BLaER1 (cell line): Measurements from ENCODE around the gene PTTG1IP.
A peak's percentile ranks its signal among the peaks of the same experiment; 100 is the strongest.

Experiments
- H3K27ac ChIP-seq: shearing (Covaris generic); formaldehyde crosslinking; 2 replicates; pipeline ENCODE4 v1.8.1; 2022
- H3K27me3 ChIP-seq: shearing (Covaris generic); formaldehyde crosslinking; 2 replicates; pipeline ENCODE4 v1.8.1; 2022
- H3K36me3 ChIP-seq: shearing (Covaris generic); formaldehyde crosslinking; 2 replicates; pipeline ENCODE4 v1.8.1; 2022
- H3K4me1 ChIP-seq: shearing (Covaris generic); formaldehyde crosslinking; 2 replicates; pipeline ENCODE4 v1.8.1; 2022
- H3K4me2 ChIP-seq: shearing (Covaris generic); formaldehyde crosslinking; 2 replicates; pipeline ENCODE4 v1.8.1; 2022
- H3K4me3 ChIP-seq: shearing (Covaris generic); formaldehyde crosslinking; 2 replicates; pipeline ENCODE4 v1.8.1; 2022
- H3K9ac ChIP-seq: shearing (Covaris generic); formaldehyde crosslinking; 2 replicates; pipeline ENCODE4 v1.8.1; 2022
- H3K9me3 ChIP-seq: shearing (Covaris generic); formaldehyde crosslinking; 2 replicates; pipeline ENCODE4 v1.8.1; 2022
- H4K20me1 ChIP-seq: shearing (Covaris generic); formaldehyde crosslinking; 2 replicates; pipeline ENCODE4 v1.8.1; 2022
- Cebpa-rat ChIP-seq: shearing (Covaris generic); IDR thresholded peaks from 2 replicates; pipeline ENCODE4 v1.8.1; 2022

Gene PTTG1IP

DNA sequence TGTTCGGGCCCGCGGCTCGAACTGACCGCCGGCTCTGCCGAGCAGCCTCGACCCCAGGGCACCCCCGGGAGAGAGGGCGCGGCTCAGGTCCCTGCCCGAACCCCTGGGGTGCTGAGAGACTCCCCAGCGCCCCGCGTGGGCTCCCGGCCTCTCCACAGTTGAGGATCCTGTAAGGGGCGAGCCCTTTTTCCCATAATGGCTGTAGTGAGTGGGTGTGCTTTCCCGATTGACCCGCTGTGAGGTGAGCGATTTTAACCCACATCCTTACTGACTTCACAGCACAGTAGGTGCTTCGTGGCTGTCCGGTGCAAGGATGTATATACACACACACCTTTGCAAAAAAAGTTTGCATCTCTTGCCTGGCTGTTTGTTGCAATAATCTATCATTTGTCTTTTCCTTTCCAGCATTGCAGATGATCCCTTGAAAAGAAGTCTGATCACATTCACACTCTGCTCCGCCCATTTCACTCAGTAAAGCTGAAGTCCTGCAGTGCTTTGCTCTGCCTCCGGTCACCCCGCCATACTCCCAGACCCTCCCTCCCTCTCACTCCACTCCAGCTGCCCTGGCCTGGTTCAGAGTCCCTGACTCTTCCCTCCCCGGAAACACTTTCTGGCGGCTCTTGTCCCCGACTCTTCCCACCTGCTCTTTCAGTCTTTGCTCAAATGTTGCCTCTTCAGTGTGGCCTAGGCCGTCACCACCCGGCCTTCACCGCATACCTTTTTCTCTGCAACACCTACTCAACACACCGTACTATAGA, 70.9 kb downstream of the PTTG1IP start:
- no peaks in the 10 kb centered on the region for H3K27me3 ChIP-seq
- peaks cover 52% of the 10 kb centered on the region for H4K20me1 ChIP-seq
- H3K9ac ChIP-seq: peak overlapping the region; percentile 90
- peak overlapping the region; percentile 99 for H3K4me2 ChIP-seq
- H3K27ac ChIP-seq: peak overlapping the region; percentile 89
- H3K4me1 ChIP-seq: peaks cover 55% of the 10 kb centered on the region
- peaks cover 66% of the 10 kb centered on the region for H3K36me3 ChIP-seq
- no peaks in the 10 kb centered on the region for H3K9me3 ChIP-seq
- no peak for TF ChIP-seq Cebpa-rat
- H3K4me3 ChIP-seq: peak overlapping the region; percentile 85

- H3K36me3 ChIP-seq: peaks cover 61% of the 10 kb centered on the region
- H3K27me3 ChIP-seq: no peaks in the 10 kb centered on the region
- H3K9me3 ChIP-seq: no peaks in the 10 kb centered on the region
- H4K20me1 ChIP-seq: peaks cover 53% of the 10 kb centered on the region
- H3K4me1 ChIP-seq: peaks cover 55% of the 10 kb centered on the region
- H3K27ac ChIP-seq: peak within 1 kb of the TSS; percentile 89
- peak within 1 kb of the TSS; percentile 85 for H3K4me3 ChIP-seq
- TF ChIP-seq Cebpa-rat: no peak
- peak within 1 kb of the TSS; percentile 99 for H3K4me2 ChIP-seq
- H3K9ac ChIP-seq: peak within 1 kb of the TSS; percentile 90
Measured at GRCh38 chr21:44801468-44802395, 71.8 kb downstream of the PTTG1IP start, which contains the start of gene UBE2G2. UBE2G2 (minus strand) TSS chr21:44801820; CDS start chr21:44801748, 72 bp downstream.

DNA sequence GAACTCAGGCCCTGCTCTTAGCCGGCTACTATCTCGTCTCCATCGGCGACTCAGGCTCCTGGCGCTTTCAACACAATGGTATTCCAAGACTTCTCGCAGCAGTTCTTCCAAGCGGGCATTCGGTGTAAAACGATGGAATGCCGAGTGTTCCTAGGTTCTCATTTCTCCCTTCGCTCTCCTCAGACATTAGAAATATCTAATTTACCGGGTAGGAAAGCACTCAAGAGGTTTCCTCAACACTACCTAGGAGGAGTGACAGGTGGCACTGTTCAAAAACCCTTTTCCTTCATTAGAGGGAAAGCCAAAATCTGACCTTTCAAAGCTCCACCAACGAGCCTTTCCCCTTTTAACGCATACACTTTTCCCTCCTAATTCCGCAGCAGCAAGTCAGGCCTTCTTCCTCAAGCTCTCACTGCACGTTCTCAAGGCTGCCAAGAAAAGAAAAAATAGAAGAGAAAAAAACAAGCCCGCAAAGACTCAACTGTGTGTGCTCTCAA, 72.5 kb downstream of the PTTG1IP start:
- no peaks in the 10 kb centered on the region for H3K27me3 ChIP-seq
- H3K4me3 ChIP-seq: peak overlapping the region; percentile 85
- no peaks in the 10 kb centered on the region for H3K9me3 ChIP-seq
- TF ChIP-seq Cebpa-rat: no peak
- peaks cover 61% of the 10 kb centered on the region for H3K36me3 ChIP-seq
- peak overlapping the region; percentile 99 for H3K4me2 ChIP-seq
- H3K27ac ChIP-seq: peak overlapping the region; percentile 89
- H3K4me1 ChIP-seq: peaks cover 55% of the 10 kb centered on the region
- H3K9ac ChIP-seq: peak overlapping the region; percentile 90
- H4K20me1 ChIP-seq: peaks cover 60% of the 10 kb centered on the region

DNA sequence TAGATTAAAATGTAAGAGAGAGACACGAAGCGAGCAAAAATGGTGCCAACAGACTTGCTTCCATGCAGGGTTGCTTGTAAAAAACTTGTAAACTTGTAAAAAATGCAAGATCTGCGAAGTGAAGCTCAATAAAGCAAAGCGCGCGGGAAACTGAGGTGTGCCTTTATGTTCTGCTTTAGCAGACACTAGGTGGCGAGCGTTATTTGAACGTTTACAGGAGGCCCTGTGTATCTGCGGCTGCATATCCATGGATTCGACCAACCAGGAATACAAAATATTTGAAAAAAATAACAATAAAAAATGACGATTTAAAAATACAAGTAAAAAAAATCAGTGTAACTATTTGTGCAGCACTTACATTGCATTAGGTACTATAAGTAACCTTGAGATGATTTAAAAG, 73.4 kb downstream of the PTTG1IP start:
- Histone ChIP-seq H4K20me1 (peaks cover 64% of the 10 kb centered on the region), H3K9ac (peak overlapping the region; percentile 90), H3K4me3 (peak overlapping the region; percentile 85), H3K36me3 (peaks cover 57% of the 10 kb centered on the region), H3K4me2 (peak overlapping the region; percentile 99), H3K9me3 (no peaks in the 10 kb centered on the region), H3K4me1 (peaks cover 46% of the 10 kb centered on the region), H3K27ac (no peak overlapping the region), H3K27me3 (no peaks in the 10 kb centered on the region)
- TF ChIP-seq Cebpa-rat: no peak

GRCh38 chr21:44799646-44800045, 73.8 kb downstream of the PTTG1IP start:
- Histone ChIP-seq H4K20me1 (peaks cover 68% of the 10 kb centered on the region), H3K4me1 (peaks cover 44% of the 10 kb centered on the region), H3K36me3 (peaks cover 57% of the 10 kb centered on the region), H3K4me2 (peak overlapping the region; percentile 99), H3K9ac (peak overlapping the region; percentile 90), H3K27me3 (no peaks in the 10 kb centered on the region), H3K27ac (no peak overlapping the region), H3K9me3 (no peaks in the 10 kb centered on the region), H3K4me3 (no peak overlapping the region; the same call in 1 of the 2 replicates)
- TF ChIP-seq Cebpa-rat: no peak
